ENCODE results near the gene SLCO4A1.

Gene SLCO4A1

GRCh38 chr20:62698231-62698630 is 55.9 kb downstream of the SLCO4A1 start:
- Histone ChIP-seq H3K4me1 (ENCODE audit: control insufficient read depth, low read depth, low read length) (no peaks in the 10 kb centered on the region), H3K27me3 (ENCODE audit: control insufficient read depth, insufficient read depth, low read length) (no peaks in the 10 kb centered on the region), H3K9me3 (ENCODE audit: control insufficient read depth, low read depth, low read length) (no peaks in the 10 kb centered on the region), H3K27ac (ENCODE audit: low read length) (no peak overlapping the region), H3K9ac (ENCODE audit: low read length) (no peak overlapping the region), H3K36me3 (ENCODE audit: control insufficient read depth, low read depth, low read length) (no peaks in the 10 kb centered on the region), H3K4me3 (ENCODE audit: low read length) (no peak overlapping the region)

DNA sequence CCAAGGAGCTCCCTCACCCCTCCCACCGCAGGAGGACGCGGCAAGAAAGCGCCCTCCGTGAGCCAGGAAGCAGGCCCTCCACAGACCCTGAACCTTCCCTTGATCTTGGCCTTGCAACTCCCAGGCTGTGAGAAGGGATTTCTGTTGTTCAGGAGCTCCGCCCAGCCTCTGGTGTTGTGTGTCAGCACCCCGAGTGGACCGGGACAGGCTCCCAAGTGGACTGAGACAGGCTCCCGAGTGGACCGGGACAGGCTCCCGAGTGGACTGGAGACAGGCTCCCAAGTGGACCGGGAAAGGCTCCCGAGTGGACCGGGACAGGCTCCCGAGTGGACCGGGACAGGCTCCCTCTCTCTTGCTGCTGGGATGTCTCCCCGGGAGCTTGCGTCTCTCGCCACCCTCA is 57.0 kb downstream of the SLCO4A1 start:
- no peak overlapping the region for H3K4me3 ChIP-seq (ENCODE audit: low read length)
- no peak overlapping the region for H3K9ac ChIP-seq (ENCODE audit: low read length)
- H3K27ac ChIP-seq (ENCODE audit: low read length): no peak overlapping the region
- H3K27me3 ChIP-seq (ENCODE audit: control insufficient read depth, insufficient read depth, low read length): no peaks in the 10 kb centered on the region
- no peaks in the 10 kb centered on the region for H3K36me3 ChIP-seq (ENCODE audit: control insufficient read depth, low read depth, low read length)
- no peaks in the 10 kb centered on the region for H3K4me1 ChIP-seq (ENCODE audit: control insufficient read depth, low read depth, low read length)
- H3K9me3 ChIP-seq (ENCODE audit: control insufficient read depth, low read depth, low read length): no peaks in the 10 kb centered on the region

GRCh38 chr20:62699741-62700140 is 57.4 kb downstream of the SLCO4A1 start:
- Histone ChIP-seq H3K27ac (ENCODE audit: low read length) (no peak overlapping the region), H3K9ac (ENCODE audit: low read length) (no peak overlapping the region), H3K9me3 (ENCODE audit: control insufficient read depth, low read depth, low read length) (no peaks in the 10 kb centered on the region), H3K4me3 (ENCODE audit: low read length) (no peak overlapping the region), H3K36me3 (ENCODE audit: control insufficient read depth, low read depth, low read length) (no peaks in the 10 kb centered on the region), H3K4me1 (ENCODE audit: control insufficient read depth, low read depth, low read length) (no peaks in the 10 kb centered on the region), H3K27me3 (ENCODE audit: control insufficient read depth, insufficient read depth, low read length) (no peaks in the 10 kb centered on the region)

- H3K9ac ChIP-seq (ENCODE audit: low read length): no peak overlapping the region
- no peaks in the 10 kb centered on the region for H3K4me1 ChIP-seq (ENCODE audit: control insufficient read depth, low read depth, low read length)
- H3K27ac ChIP-seq (ENCODE audit: low read length): no peak overlapping the region
These were observed 58.1 kb downstream of the SLCO4A1 start for GRCh38 chr20:62700261-62700930.

GRCh38 chr20:62701161-62702012 is 59.1 kb downstream of the SLCO4A1 start:
- Histone ChIP-seq H3K27ac (ENCODE audit: low read length) (no peak overlapping the region), H3K36me3 (ENCODE audit: control insufficient read depth, low read depth, low read length) (no peaks in the 10 kb centered on the region), H3K4me1 (ENCODE audit: control insufficient read depth, low read depth, low read length) (no peaks in the 10 kb centered on the region), H3K27me3 (ENCODE audit: control insufficient read depth, insufficient read depth, low read length) (no peaks in the 10 kb centered on the region), H3K9me3 (ENCODE audit: control insufficient read depth, low read depth, low read length) (no peaks in the 10 kb centered on the region), H3K9ac (ENCODE audit: low read length) (no peak overlapping the region), H3K4me3 (ENCODE audit: low read length) (no peak overlapping the region)

More at GRCh38 chr20:62700261-62700930, 58.1 kb downstream of the SLCO4A1 start:
- no peak overlapping the region for H3K4me3 ChIP-seq (ENCODE audit: low read length)
- H3K27me3 ChIP-seq (ENCODE audit: control insufficient read depth, insufficient read depth, low read length): no peaks in the 10 kb centered on the region
- no peaks in the 10 kb centered on the region for H3K36me3 ChIP-seq (ENCODE audit: control insufficient read depth, low read depth, low read length)
- H3K9me3 ChIP-seq (ENCODE audit: control insufficient read depth, low read depth, low read length): no peaks in the 10 kb centered on the region

GRCh38 chr20:62702013-62702300 is 59.7 kb downstream of the SLCO4A1 start:
- H3K27ac ChIP-seq (ENCODE audit: low read length): no peak overlapping the region
- H3K9ac ChIP-seq (ENCODE audit: low read length): no peak overlapping the region
- H3K4me3 ChIP-seq (ENCODE audit: low read length): no peak overlapping the region
- no peaks in the 10 kb centered on the region for H3K36me3 ChIP-seq (ENCODE audit: control insufficient read depth, low read depth, low read length)
- peaks cover 3% of the 10 kb centered on the region for H3K27me3 ChIP-seq (ENCODE audit: control insufficient read depth, insufficient read depth, low read length)
- no peaks in the 10 kb centered on the region for H3K4me1 ChIP-seq (ENCODE audit: control insufficient read depth, low read depth, low read length)
- H3K9me3 ChIP-seq (ENCODE audit: control insufficient read depth, low read depth, low read length): no peaks in the 10 kb centered on the region

DNA sequence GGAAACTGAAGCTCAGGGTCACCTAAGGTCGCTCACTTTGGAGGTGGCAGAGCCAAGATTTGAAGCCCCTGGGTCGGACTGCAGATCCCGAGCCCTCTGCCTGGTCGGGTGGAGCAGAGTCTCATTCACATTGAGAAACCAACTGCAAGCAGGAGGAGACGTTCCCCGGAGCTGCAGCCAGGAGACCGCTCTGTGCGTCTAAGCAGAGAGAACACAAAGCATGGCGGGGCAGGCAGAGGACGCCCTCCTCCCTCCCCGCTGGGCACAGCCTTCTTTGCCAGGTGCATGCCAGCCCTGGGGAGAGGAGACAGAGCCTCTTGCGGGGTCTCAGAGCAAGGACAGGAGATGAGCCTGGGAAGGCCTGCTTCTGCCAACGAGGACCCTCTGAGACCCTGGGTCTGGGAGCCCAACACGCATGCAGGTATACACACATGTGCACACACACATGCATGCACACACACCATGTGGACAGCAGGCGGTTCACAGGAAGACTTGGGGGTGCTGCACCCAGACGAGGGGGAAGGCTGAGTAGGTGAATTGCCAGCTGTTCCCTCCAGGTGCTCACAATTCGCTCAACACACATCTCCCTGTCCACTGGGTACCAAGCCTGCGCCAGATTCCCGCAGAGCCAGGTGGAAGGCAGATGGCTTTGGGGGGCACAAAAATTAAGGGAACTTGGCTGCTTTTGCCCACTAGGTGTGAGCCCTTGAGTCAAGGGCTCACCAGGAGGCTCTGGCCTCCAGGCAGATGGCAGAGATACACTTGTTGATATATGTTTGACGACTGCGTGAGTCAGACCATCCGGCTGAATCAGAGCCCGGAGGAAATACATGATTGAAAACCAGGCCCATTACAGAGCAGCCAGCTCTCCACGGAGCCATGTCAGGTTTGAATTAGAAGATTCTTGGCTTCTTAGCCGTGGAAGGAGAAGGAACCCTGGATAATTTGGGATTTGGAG is 60.9 kb downstream of the SLCO4A1 start:
- Histone ChIP-seq H3K9ac (ENCODE audit: low read length) (no peak overlapping the region), H3K4me1 (ENCODE audit: control insufficient read depth, low read depth, low read length) (no peaks in the 10 kb centered on the region), H3K36me3 (ENCODE audit: control insufficient read depth, low read depth, low read length) (no peaks in the 10 kb centered on the region), H3K27ac (ENCODE audit: low read length) (no peak overlapping the region), H3K4me3 (ENCODE audit: low read length) (no peak overlapping the region), H3K27me3 (ENCODE audit: control insufficient read depth, insufficient read depth, low read length) (peaks cover 12% of the 10 kb centered on the region), H3K9me3 (ENCODE audit: control insufficient read depth, low read depth, low read length) (no peaks in the 10 kb centered on the region)

- Histone ChIP-seq H3K36me3 (ENCODE audit: control insufficient read depth, low read depth, low read length) (no peaks in the 10 kb centered on the region), H3K9ac (ENCODE audit: low read length) (no peak overlapping the region), H3K4me3 (ENCODE audit: low read length) (no peak overlapping the region), H3K9me3 (ENCODE audit: control insufficient read depth, low read depth, low read length) (no peaks in the 10 kb centered on the region), H3K27me3 (ENCODE audit: control insufficient read depth, insufficient read depth, low read length) (peaks cover 19% of the 10 kb centered on the region), H3K27ac (ENCODE audit: low read length) (no peak overlapping the region), H3K4me1 (ENCODE audit: control insufficient read depth, low read depth, low read length) (no peaks in the 10 kb centered on the region)
These were observed 61.5 kb downstream of the SLCO4A1 start for GRCh38 chr20:62703853-62704228.

GRCh38 chr20:62704341-62704948 is 62.1 kb downstream of the SLCO4A1 start:
- no peak overlapping the region for H3K27ac ChIP-seq (ENCODE audit: low read length)
- H3K9me3 ChIP-seq (ENCODE audit: control insufficient read depth, low read depth, low read length): no peaks in the 10 kb centered on the region
- H3K9ac ChIP-seq (ENCODE audit: low read length): no peak overlapping the region
- H3K27me3 ChIP-seq (ENCODE audit: control insufficient read depth, insufficient read depth, low read length): peaks cover 25% of the 10 kb centered on the region
- H3K36me3 ChIP-seq (ENCODE audit: control insufficient read depth, low read depth, low read length): no peaks in the 10 kb centered on the region
- no peaks in the 10 kb centered on the region for H3K4me1 ChIP-seq (ENCODE audit: control insufficient read depth, low read depth, low read length)
- H3K4me3 ChIP-seq (ENCODE audit: low read length): no peak overlapping the region

- Histone ChIP-seq H3K27me3 (ENCODE audit: control insufficient read depth, insufficient read depth, low read length) (peaks cover 37% of the 10 kb centered on the region), H3K4me1 (ENCODE audit: control insufficient read depth, low read depth, low read length) (no peaks in the 10 kb centered on the region), H3K27ac (ENCODE audit: low read length) (no peak overlapping the region), H3K4me3 (ENCODE audit: low read length) (no peak overlapping the region), H3K9me3 (ENCODE audit: control insufficient read depth, low read depth, low read length) (no peaks in the 10 kb centered on the region), H3K9ac (ENCODE audit: low read length) (no peak overlapping the region), H3K36me3 (ENCODE audit: control insufficient read depth, low read depth, low read length) (no peaks in the 10 kb centered on the region)
These were observed 63.3 kb downstream of the SLCO4A1 start for GRCh38 chr20:62705627-62706026.

DNA sequence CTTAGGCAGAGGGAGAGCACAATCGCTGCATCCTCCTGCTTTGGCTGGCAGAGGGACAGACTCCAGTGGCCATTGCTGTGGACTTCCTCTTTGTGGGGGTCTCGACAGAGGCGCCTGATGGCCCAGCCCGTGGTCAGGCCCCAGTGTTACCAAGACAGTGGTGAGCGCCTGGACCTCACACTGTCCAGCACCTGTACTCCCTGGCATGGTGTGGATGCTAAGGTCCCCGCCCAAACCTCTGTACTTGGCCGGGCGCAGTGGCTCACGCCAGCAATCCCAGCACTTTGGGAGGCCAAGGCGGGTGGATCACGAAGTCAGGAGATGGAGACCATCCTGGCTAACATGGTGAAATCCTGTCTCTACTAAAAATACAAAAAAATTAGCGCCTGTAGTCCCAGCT is 64.0 kb downstream of the SLCO4A1 start:
- no peaks in the 10 kb centered on the region for H3K4me1 ChIP-seq (ENCODE audit: control insufficient read depth, low read depth, low read length)
- H3K27me3 ChIP-seq (ENCODE audit: control insufficient read depth, insufficient read depth, low read length): peaks cover 42% of the 10 kb centered on the region
- no peak overlapping the region for H3K9ac ChIP-seq (ENCODE audit: low read length)
- H3K9me3 ChIP-seq (ENCODE audit: control insufficient read depth, low read depth, low read length): no peaks in the 10 kb centered on the region
- no peaks in the 10 kb centered on the region for H3K36me3 ChIP-seq (ENCODE audit: control insufficient read depth, low read depth, low read length)
- no peak overlapping the region for H3K4me3 ChIP-seq (ENCODE audit: low read length)
- H3K27ac ChIP-seq (ENCODE audit: low read length): no peak overlapping the region

Measured in iPS-18a (cell line).